Mesendoderm (in vitro differentiated cells): ENCODE data around the gene IQSEC1.

Experiments used
- DNase-seq: peaks from one replicate; pipeline ENCODE4 v3.0.0; 2013
- H2AK5ac ChIP-seq: 2 replicates; pipeline ENCODE4 v1.6.1; 2013; ENCODE audit warnings: low read length, inconsistent platforms
- H2BK120ac ChIP-seq: 2 replicates; pipeline ENCODE4 v1.6.1; 2013; ENCODE audit warnings: low read depth, mild to moderate bottlenecking, low read length, moderate library complexity, mixed read lengths
- H2BK15ac ChIP-seq: replicated peaks from 2 replicates; pipeline ENCODE4 v1.6.1; 2013; ENCODE audit warnings: low read depth, mild to moderate bottlenecking, moderate library complexity
- H2BK5ac ChIP-seq: 2 replicates; pipeline ENCODE4 v1.6.1; 2013; ENCODE audit warnings: low read length, inconsistent platforms
- H3K18ac ChIP-seq: 2 replicates; pipeline ENCODE4 v1.6.1; 2013; ENCODE audit warnings: mild to moderate bottlenecking, low read length, mixed read lengths
- H3K23ac ChIP-seq: one replicate; pipeline ENCODE4 v1.6.1; 2013; ENCODE audit warnings: low read length
- H3K27ac ChIP-seq: 2 replicates; pipeline ENCODE4 v1.5.1; 2013; ENCODE audit warnings: low read depth, mild to moderate bottlenecking, inconsistent platforms, low read length, moderate library complexity
- H3K27me3 ChIP-seq: 2 replicates; pipeline ENCODE4 v1.6.1; 2013; ENCODE audit warnings: low read length, control low read depth, mild to moderate bottlenecking, inconsistent platforms; ENCODE audit not compliant: insufficient read depth, poor library complexity
- H3K36me3 ChIP-seq: 2 replicates; pipeline ENCODE4 v1.6.1; 2013; ENCODE audit warnings: low read length, inconsistent platforms; ENCODE audit not compliant: control insufficient read depth, insufficient read depth
- H3K4ac ChIP-seq: one replicate; pipeline ENCODE4 v1.6.1; 2013; ENCODE audit warnings: low read depth, mild to moderate bottlenecking, low read length, moderate library complexity
- H3K4me1 ChIP-seq: 2 replicates; pipeline ENCODE4 v1.6.1; 2013; ENCODE audit warnings: low read depth, low read length, inconsistent platforms; ENCODE audit not compliant: control insufficient read depth
- H3K4me2 ChIP-seq: 2 replicates; pipeline ENCODE4 v1.6.1; 2013; ENCODE audit warnings: low read length
- H3K4me3 ChIP-seq: 2 replicates; pipeline ENCODE4 v1.5.1; 2013; ENCODE audit warnings: mild to moderate bottlenecking, low read length
- H3K56ac ChIP-seq: one replicate; pipeline ENCODE4 v1.6.1; 2013; ENCODE audit warnings: low read length
- H3K79me1 ChIP-seq: 2 replicates; pipeline ENCODE4 v1.6.1; 2013; ENCODE audit warnings: low read length, inconsistent platforms
- H3K79me2 ChIP-seq: 2 replicates; pipeline ENCODE4 v1.6.1; 2013; ENCODE audit warnings: mild to moderate bottlenecking, low read length; ENCODE audit not compliant: control insufficient read depth, insufficient read depth
- H3K9ac ChIP-seq: 2 replicates; pipeline ENCODE4 v1.6.1; 2013; ENCODE audit warnings: low read length, inconsistent platforms
- H4K5ac ChIP-seq: one replicate; pipeline ENCODE4 v1.6.1; 2013; ENCODE audit warnings: low read length
- H4K8ac ChIP-seq: one replicate; pipeline ENCODE4 v1.6.1; 2013; ENCODE audit warnings: low read depth, mild to moderate bottlenecking, control low read depth, low read length, moderate library complexity
- WGBS: extraction: QIAGEN DNeasy Blood & Tissue Kit; methylation state at CpG from one replicate; pipeline ENCODE4 v1.1.7; 2013; ENCODE audit warnings: low lambda C conversion rate, missing lambda C conversion rate; ENCODE audit not compliant: insufficient coverage; ENCODE audit errors: extremely low coverage; 5-methylcytosine and 5-hydroxymethylcytosine counted together

The IQSEC1 gene

GRCh38 chr3:12932347-12932746 lies 140.9 kb downstream of the IQSEC1 start:
- H3K79me1 ChIP-seq: no peaks in the 10 kb centered on the region
- no peak overlapping the region for H3K27ac ChIP-seq
- no peaks in the 10 kb centered on the region for H3K27me3 ChIP-seq
- no peak for DNase-seq
- H3K4ac ChIP-seq: no peak overlapping the region
- H2AK5ac ChIP-seq: no peak overlapping the region
- WGBS: no CpG with 5 or more reads among the region's 10 CpGs
- H3K79me2 ChIP-seq: no peaks in the 10 kb centered on the region
- H3K23ac ChIP-seq: no peak overlapping the region
- H4K5ac ChIP-seq: no peak overlapping the region
- no peak overlapping the region for H2BK5ac ChIP-seq
- no peak overlapping the region for H3K56ac ChIP-seq
- H2BK120ac ChIP-seq: no peak overlapping the region
- H3K9ac ChIP-seq: no peak overlapping the region
- H2BK15ac ChIP-seq: no peak overlapping the region
- H3K18ac ChIP-seq: no peak overlapping the region
- H3K36me3 ChIP-seq: peaks cover 2% of the 10 kb centered on the region
- no peak overlapping the region for H3K4me3 ChIP-seq
- H4K8ac ChIP-seq: no peak overlapping the region
- H3K4me2 ChIP-seq: no peak overlapping the region
- H3K4me1 ChIP-seq: no peaks in the 10 kb centered on the region

GRCh38 chr3:12931273-12931905 lies 141.8 kb downstream of the IQSEC1 start:
- no peak overlapping the region for H2AK5ac ChIP-seq
- no CpG with 5 or more reads among the region's 14 CpGs for WGBS
- no peak overlapping the region for H3K27ac ChIP-seq
- no peak overlapping the region for H4K8ac ChIP-seq
- no peak overlapping the region for H3K23ac ChIP-seq
- H3K9ac ChIP-seq: no peak overlapping the region
- H3K4ac ChIP-seq: no peak overlapping the region
- no peaks in the 10 kb centered on the region for H3K4me1 ChIP-seq
- H3K79me2 ChIP-seq: no peaks in the 10 kb centered on the region
- no peaks in the 10 kb centered on the region for H3K27me3 ChIP-seq
- H3K56ac ChIP-seq: no peak overlapping the region
- H3K18ac ChIP-seq: no peak overlapping the region
- no peak overlapping the region for H2BK15ac ChIP-seq
- H3K4me2 ChIP-seq: no peak overlapping the region
- DNase-seq: no peak
- H2BK5ac ChIP-seq: no peak overlapping the region
- H3K4me3 ChIP-seq: no peak overlapping the region
- no peaks in the 10 kb centered on the region for H3K79me1 ChIP-seq
- H4K5ac ChIP-seq: no peak overlapping the region
- no peak overlapping the region for H2BK120ac ChIP-seq
- peaks cover 2% of the 10 kb centered on the region for H3K36me3 ChIP-seq

GRCh38 chr3:12929801-12930200 lies 143.4 kb downstream of the IQSEC1 start:
- H3K36me3 ChIP-seq: no peaks in the 10 kb centered on the region
- H3K9ac ChIP-seq: no peak overlapping the region
- H3K4me3 ChIP-seq: no peak overlapping the region
- no peaks in the 10 kb centered on the region for H3K27me3 ChIP-seq
- no CpG with 5 or more reads among the region's 6 CpGs for WGBS
- no peaks in the 10 kb centered on the region for H3K79me2 ChIP-seq
- no peak overlapping the region for H4K8ac ChIP-seq
- H2BK120ac ChIP-seq: no peak overlapping the region
- H3K18ac ChIP-seq: no peak overlapping the region
- DNase-seq: no peak
- H3K23ac ChIP-seq: no peak overlapping the region
- H2AK5ac ChIP-seq: no peak overlapping the region
- H3K79me1 ChIP-seq: no peaks in the 10 kb centered on the region
- H4K5ac ChIP-seq: no peak overlapping the region
- no peaks in the 10 kb centered on the region for H3K4me1 ChIP-seq
- H3K27ac ChIP-seq: no peak overlapping the region
- H2BK5ac ChIP-seq: no peak overlapping the region
- no peak overlapping the region for H2BK15ac ChIP-seq
- no peak overlapping the region for H3K4ac ChIP-seq
- no peak overlapping the region for H3K4me2 ChIP-seq
- no peak overlapping the region for H3K56ac ChIP-seq

- no peak overlapping the region for H2BK15ac ChIP-seq
- no peaks in the 10 kb centered on the region for H3K79me1 ChIP-seq
- H3K4me2 ChIP-seq: no peak overlapping the region
- no peak overlapping the region for H2BK120ac ChIP-seq
- no peak overlapping the region for H3K9ac ChIP-seq
- H2AK5ac ChIP-seq: no peak overlapping the region
- H3K56ac ChIP-seq: no peak overlapping the region
- H3K4me1 ChIP-seq: no peaks in the 10 kb centered on the region
- WGBS: no CpG with 5 or more reads among the region's 7 CpGs
- no peaks in the 10 kb centered on the region for H3K36me3 ChIP-seq
- H3K27ac ChIP-seq: no peak overlapping the region
- no peak for DNase-seq
- no peak overlapping the region for H3K23ac ChIP-seq
- H3K4ac ChIP-seq: no peak overlapping the region
- H4K8ac ChIP-seq: no peak overlapping the region
- no peaks in the 10 kb centered on the region for H3K79me2 ChIP-seq
- no peak overlapping the region for H4K5ac ChIP-seq
- no peak overlapping the region for H3K18ac ChIP-seq
- no peak overlapping the region for H2BK5ac ChIP-seq
- H3K4me3 ChIP-seq: no peak overlapping the region
- H3K27me3 ChIP-seq: no peaks in the 10 kb centered on the region
Observed at GRCh38 chr3:12926660-12927059, 146.6 kb downstream of the IQSEC1 start.

- Histone ChIP-seq H3K56ac (no peak overlapping the region), H3K4ac (no peak overlapping the region), H3K36me3 (no peaks in the 10 kb centered on the region), H3K27me3 (no peaks in the 10 kb centered on the region), H4K5ac (no peak overlapping the region), H3K4me1 (no peaks in the 10 kb centered on the region), H3K18ac (no peak overlapping the region), H2BK15ac (no peak overlapping the region), H2BK5ac (no peak overlapping the region), H3K27ac (no peak overlapping the region), H3K4me3 (no peak overlapping the region), H3K4me2 (no peak overlapping the region), H4K8ac (no peak overlapping the region), H2AK5ac (no peak overlapping the region), H3K9ac (no peak overlapping the region), H3K79me1 (no peaks in the 10 kb centered on the region), H3K79me2 (no peaks in the 10 kb centered on the region), H3K23ac (no peak overlapping the region), H2BK120ac (no peak overlapping the region)
- DNase-seq: no peak
- whole genome bisulfite sequencing: no CpG with 5 or more reads among the region's 7 CpGs
Observed at GRCh38 chr3:12925648-12926047, 147.6 kb downstream of the IQSEC1 start.

- no peaks in the 10 kb centered on the region for H3K79me1 ChIP-seq
- WGBS: no CpG with 5 or more reads among the region's 22 CpGs
- H3K9ac ChIP-seq: no peak overlapping the region
- H3K36me3 ChIP-seq: no peaks in the 10 kb centered on the region
- no peak overlapping the region for H3K4me3 ChIP-seq
- no peaks in the 10 kb centered on the region for H3K79me2 ChIP-seq
- no peak overlapping the region for H2BK5ac ChIP-seq
- H3K27me3 ChIP-seq: no peaks in the 10 kb centered on the region
- H3K18ac ChIP-seq: no peak overlapping the region
- no peaks in the 10 kb centered on the region for H3K4me1 ChIP-seq
- H4K8ac ChIP-seq: no peak overlapping the region
- no peak for DNase-seq
- no peak overlapping the region for H2AK5ac ChIP-seq
- no peak overlapping the region for H3K27ac ChIP-seq
- no peak overlapping the region for H3K4ac ChIP-seq
- no peak overlapping the region for H2BK15ac ChIP-seq
- H3K4me2 ChIP-seq: no peak overlapping the region
- H3K23ac ChIP-seq: no peak overlapping the region
- H3K56ac ChIP-seq: no peak overlapping the region
- no peak overlapping the region for H4K5ac ChIP-seq
- no peak overlapping the region for H2BK120ac ChIP-seq
Observed at GRCh38 chr3:12924437-12924836, 148.8 kb downstream of the IQSEC1 start.
